HG03039 (cell line): ENCODE measurements around the gene SNRNP25.
A peak's percentile ranks its signal among the peaks of the same experiment; 100 is the strongest.
"Not testable (repeated sequence)": the region's sequence is repeated elsewhere in the genome, so short reads cannot be mapped to it uniquely, and the experiment has no call there.

ENCODE experiments used
- ATAC-seq: cut with Tn5 transposase; IDR thresholded peaks from one replicate; pipeline ENCODE4 v1.9.1; 2021; ENCODE audit warnings: mild to moderate bottlenecking, moderate library complexity; ENCODE audit not compliant: unreplicated experiment

Gene SNRNP25

GRCh38 chr16:53346-54236 is at the start of gene SNRNP25, which contains the start of gene POLR3K:
Gene SNRNP25, plus strand, starts transcription at chr16:53828. Its CDS starts 189 bp downstream, at chr16:54017.
Gene POLR3K, minus strand, starts transcription at chr16:53608. Its CDS starts 22 bp downstream, at chr16:53586.
- peak; percentile 91 for ATAC-seq

GRCh38 chr16:9903-10665 is 43.5 kb upstream of the SNRNP25 start:
- no peak for ATAC-seq

GRCh38 chr16:10772-11171 is 42.9 kb upstream of the SNRNP25 start:
- not testable (repeated sequence) for ATAC-seq

- not testable (repeated sequence) for ATAC-seq
Observed at GRCh38 chr16:17062-17765, 36.4 kb upstream of the SNRNP25 start.

GRCh38 chr16:20886-21285 is 32.7 kb upstream of the SNRNP25 start:
- ATAC-seq: not testable (repeated sequence)

- ATAC-seq: not testable (repeated sequence)
Observed at GRCh38 chr16:24151-24550, 29.5 kb upstream of the SNRNP25 start.

- ATAC-seq: not testable (repeated sequence)
Observed at GRCh38 chr16:25926-26348, 27.7 kb upstream of the SNRNP25 start.

GRCh38 chr16:30627-31026 is 23.0 kb upstream of the SNRNP25 start:
- ATAC-seq: not testable (repeated sequence)

GRCh38 chr16:33154-33876 is 20.3 kb upstream of the SNRNP25 start:
- ATAC-seq: not testable (repeated sequence)

GRCh38 chr16:33877-34647 is 19.6 kb upstream of the SNRNP25 start:
- ATAC-seq: no peak

GRCh38 chr16:34648-34987 is 19.0 kb upstream of the SNRNP25 start:
- no peak for ATAC-seq

GRCh38 chr16:35011-35677 is 18.5 kb upstream of the SNRNP25 start:
- no peak for ATAC-seq

GRCh38 chr16:35678-36305 is 17.8 kb upstream of the SNRNP25 start:
- no peak for ATAC-seq

GRCh38 chr16:36336-36984 is 17.2 kb upstream of the SNRNP25 start:
- no peak for ATAC-seq

GRCh38 chr16:37511-37910 is 16.1 kb upstream of the SNRNP25 start:
- ATAC-seq: no peak

GRCh38 chr16:38206-38605 is 15.4 kb upstream of the SNRNP25 start:
- ATAC-seq: not testable (repeated sequence)

GRCh38 chr16:38941-39892 is 14.4 kb upstream of the SNRNP25 start:
- no peak for ATAC-seq
